Upper lobe of left lung (tissue), 6 donors: ENCODE data around the gene RFT1. TPM values are rescaled to one million over a fixed set of nuclear protein-coding genes. Genes with fewer than 3 reads are reported as not detected.

Source experiments
- ATAC-seq, 2 donors: fragments of 200-7000 bp; cut with Tn5 transposase; one replicate each; pipeline ENCODE4 v1.9.1; 2022; ENCODE audit warnings: mild to moderate bottlenecking in 2 of 2, moderate library complexity in 2 of 2; ENCODE audit not compliant: low FRiP score in 2 of 2
- DNase-seq, 2 donors: peaks; one replicate each; pipeline ENCODE4 v3.0.0-alpha.2; 2019 to 2020
- H3K27ac ChIP-seq, 4 donors: fragments of 200-600 bp; sonication (generic); one replicate each; pipeline ENCODE4 v1.5.1; 2016 to 2019
- H3K27me3 ChIP-seq, 4 donors: fragments of 200-600 bp; sonication (generic); one replicate each; pipeline ENCODE4 v1.5.1; 2017 to 2019
- H3K36me3 ChIP-seq, 4 donors: fragments of 200-600 bp; sonication (generic); one replicate each; pipeline ENCODE4 v1.5.1; 2016 to 2019
- H3K4me1 ChIP-seq, 4 donors: fragments of 200-600 bp; sonication (generic); one replicate each; pipeline ENCODE4 v1.5.1; 2018 to 2019
- H3K4me3 ChIP-seq, 4 donors: fragments of 200-600 bp; sonication (generic); one replicate each; pipeline ENCODE4 v1.5.1; 2017 to 2019; ENCODE audit warnings: mild to moderate bottlenecking in 2 of 4, moderate library complexity in 1 of 4
- H3K9me3 ChIP-seq, 4 donors: fragments of 200-600 bp; sonication (generic); one replicate each; pipeline ENCODE4 v1.5.1; 2018 to 2019
- EP300 ChIP-seq, 4 donors: sonication (generic); formaldehyde crosslinking; IDR thresholded peaks; one replicate each; pipeline ENCODE4 v1.5.1; 2017; ENCODE audit warnings: antibody characterized with exemption in 4 of 4, control low read depth in 2 of 4
- POLR2A ChIP-seq, 4 donors: fragments of 450-650 bp; IDR thresholded peaks; one replicate each; pipeline ENCODE4 v1.5.1; 2016 to 2017; ENCODE audit warnings: antibody characterized with exemption in 4 of 4, mild to moderate bottlenecking in 2 of 4
- POLR2AphosphoS5 ChIP-seq, 2 donors: sonication (generic); formaldehyde crosslinking; IDR thresholded peaks; one replicate each; pipeline ENCODE4 v1.5.1; 2017; ENCODE audit warnings: antibody characterized with exemption in 2 of 2
- WGBS, 2 donors: methylation state at CpG; one replicate each; pipeline ENCODE4 v1.1.5; 2017 to 2018; 5-methylcytosine and 5-hydroxymethylcytosine counted together
- total RNA-seq, 6 donors: library from RNA; depleted of rRNA in 4 of 6; stranded (reverse); fragments of >200 nt in 4 of 6; gene quantifications; one replicate each; pipeline versions ENCODE4 v1.1.0 to v1.2.1, GENCODE V29; 2016 to 2021
- TF ChIP-seq, protein P1 (sequence below), 6 experiments: fragments of 450-650 bp in 4 of 6; fragments of 200-600 bp in 2 of 6; sonication (generic) in 2 of 6; IDR thresholded peaks; one replicate each; pipeline ENCODE4 v1.5.1; 2016 to 2019; ENCODE audit warnings: antibody characterized with exemption in 6 of 6
- donor health status: DM: no; HTN: no; CAD: no; lungs with moderate emphysema.
- donor health status: DM: no; HTN: yes; CAD: no; lungs with severe emphysema.

Gene RFT1
- total RNA-seq, 6 donors from 2014 or later: 5.1 to 19.9 (median 12.8) TPM

DNA sequence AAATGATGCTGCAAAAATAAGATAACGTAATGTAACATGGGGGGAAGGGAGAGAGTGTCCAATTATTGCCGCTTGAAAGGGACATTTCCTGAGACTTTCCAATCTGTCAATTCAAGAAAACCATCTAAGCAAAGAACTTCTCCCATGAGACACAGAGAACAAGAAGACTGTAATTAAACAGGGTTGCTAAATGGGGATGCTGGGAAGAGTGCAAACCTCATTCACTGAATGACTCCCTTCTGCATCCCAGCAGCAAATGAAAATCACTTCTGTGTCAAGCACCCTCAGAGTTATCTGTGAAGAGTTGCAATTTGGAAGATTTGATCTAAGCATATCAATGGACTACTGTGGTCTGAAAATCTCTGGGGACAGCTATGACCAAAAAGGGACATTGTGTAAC is 3.6 kb downstream of the RFT1 start:
- WGBS, 2 donors: 89 to 98% methylated on average over 2 of the region's 2 CpGs
- Histone ChIP-seq H3K27ac (no peak overlapping the region), H3K4me1 (peaks cover 15 to 29% (median 21%) of the 10 kb centered on the region in 4 donors), H3K9me3 (no peaks in the 10 kb centered on the region), H3K27me3 (no peaks in the 10 kb centered on the region), H3K4me3 (no peak overlapping the region), H3K36me3 (peaks cover 15 to 46% (median 36%) of the 10 kb centered on the region in 4 donors)
- TF ChIP-seq POLR2A (IDR thresholded peaks at IDR 0.05): no peak
- TF ChIP-seq, protein P1, sequence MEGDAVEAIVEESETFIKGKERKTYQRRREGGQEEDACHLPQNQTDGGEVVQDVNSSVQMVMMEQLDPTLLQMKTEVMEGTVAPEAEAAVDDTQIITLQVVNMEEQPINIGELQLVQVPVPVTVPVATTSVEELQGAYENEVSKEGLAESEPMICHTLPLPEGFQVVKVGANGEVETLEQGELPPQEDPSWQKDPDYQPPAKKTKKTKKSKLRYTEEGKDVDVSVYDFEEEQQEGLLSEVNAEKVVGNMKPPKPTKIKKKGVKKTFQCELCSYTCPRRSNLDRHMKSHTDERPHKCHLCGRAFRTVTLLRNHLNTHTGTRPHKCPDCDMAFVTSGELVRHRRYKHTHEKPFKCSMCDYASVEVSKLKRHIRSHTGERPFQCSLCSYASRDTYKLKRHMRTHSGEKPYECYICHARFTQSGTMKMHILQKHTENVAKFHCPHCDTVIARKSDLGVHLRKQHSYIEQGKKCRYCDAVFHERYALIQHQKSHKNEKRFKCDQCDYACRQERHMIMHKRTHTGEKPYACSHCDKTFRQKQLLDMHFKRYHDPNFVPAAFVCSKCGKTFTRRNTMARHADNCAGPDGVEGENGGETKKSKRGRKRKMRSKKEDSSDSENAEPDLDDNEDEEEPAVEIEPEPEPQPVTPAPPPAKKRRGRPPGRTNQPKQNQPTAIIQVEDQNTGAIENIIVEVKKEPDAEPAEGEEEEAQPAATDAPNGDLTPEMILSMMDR (IDR thresholded peaks at IDR 0.05): no peak
- TF ChIP-seq EP300 (IDR thresholded peaks at IDR 0.05): no peak
- TF ChIP-seq POLR2AphosphoS5 (IDR thresholded peaks at IDR 0.05): no peak
- no peak for ATAC-seq
- DNase-seq: no peak

DNA sequence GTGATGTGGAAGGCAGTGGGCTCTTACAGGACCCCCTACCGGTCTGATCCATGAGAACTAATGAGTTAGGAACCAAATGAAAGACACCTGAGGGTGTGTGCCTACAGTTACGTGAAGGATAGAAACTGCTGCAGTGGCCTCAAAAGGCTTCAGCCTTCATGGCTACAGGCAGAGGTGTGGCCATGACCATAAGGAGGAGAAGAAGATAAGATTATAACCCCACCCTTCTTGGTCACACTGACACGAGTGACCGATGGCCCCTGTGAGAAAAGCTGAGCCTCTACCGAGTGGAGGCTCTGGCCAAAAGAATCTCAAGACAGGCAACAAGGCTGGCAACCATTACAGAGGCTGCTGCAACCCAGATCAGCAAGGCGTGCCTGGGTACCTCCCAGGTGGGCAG is 6.3 kb downstream of the RFT1 start:
- Histone ChIP-seq H3K27ac (peak overlapping the region in 1 of 4 donors; percentile 41), H3K9me3 (no peaks in the 10 kb centered on the region), H3K4me3 (no peak overlapping the region), H3K36me3 (peaks cover 26 to 68% (median 62%) of the 10 kb centered on the region in 4 donors), H3K27me3 (no peaks in the 10 kb centered on the region), H3K4me1 (peaks cover under 1 to 6% (median 2%) of the 10 kb centered on the region in 4 donors)
- ATAC-seq (peak in 1 of 2 donors; percentile 22), DNase-seq (no peak)
- 92 to 95% methylated on average over 6 of the region's 6 CpGs for WGBS, 2 donors
- TF ChIP-seq EP300 (IDR thresholded peaks at IDR 0.05) (no peak), POLR2A (IDR thresholded peaks at IDR 0.05) (no peak), POLR2AphosphoS5 (IDR thresholded peaks at IDR 0.05) (no peak)
- TF ChIP-seq, protein P1 (IDR thresholded peaks at IDR 0.05): no peak

DNA sequence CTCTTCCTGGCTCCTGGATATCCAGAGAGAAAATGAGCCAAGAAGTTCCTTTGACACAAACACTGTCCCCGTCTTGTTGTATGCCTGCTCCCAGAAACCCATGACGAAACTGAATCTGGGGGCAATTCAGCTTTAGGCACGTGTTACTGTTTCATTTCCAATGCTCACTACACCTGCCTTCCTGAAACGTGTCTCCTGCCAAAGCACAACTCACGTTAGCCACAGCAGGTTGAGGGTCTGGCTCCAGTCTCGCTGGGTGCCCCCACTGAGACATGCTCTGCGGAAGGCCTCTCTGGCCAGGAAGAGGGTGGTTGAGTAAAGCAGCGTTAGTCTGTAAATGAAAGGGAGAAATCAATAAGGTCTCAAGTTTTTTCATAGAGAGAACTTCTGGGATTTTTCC is 6.7 kb downstream of the RFT1 start:
- no peak overlapping the region for H3K4me3 ChIP-seq
- ATAC-seq (no peak), DNase-seq (no peak)
- H3K27ac ChIP-seq: peak overlapping the region in 1 of 4 donors; percentile 41
- 81 to 85% methylated on average over 8 of the region's 8 CpGs for WGBS, 2 donors
- peaks cover 26 to 73% (median 67%) of the 10 kb centered on the region in 4 donors for H3K36me3 ChIP-seq
- no peaks in the 10 kb centered on the region for H3K27me3 ChIP-seq
- H3K4me1 ChIP-seq: peaks cover 0 to 2% (median 0%) of the 10 kb centered on the region in 4 donors
- TF ChIP-seq POLR2A (IDR thresholded peaks at IDR 0.05): no peak
- TF ChIP-seq POLR2AphosphoS5 (IDR thresholded peaks at IDR 0.05): no peak
- no peak for TF ChIP-seq EP300 (IDR thresholded peaks at IDR 0.05)
- TF ChIP-seq, protein P1 (IDR thresholded peaks at IDR 0.05): no peak
- no peaks in the 10 kb centered on the region for H3K9me3 ChIP-seq

DNA sequence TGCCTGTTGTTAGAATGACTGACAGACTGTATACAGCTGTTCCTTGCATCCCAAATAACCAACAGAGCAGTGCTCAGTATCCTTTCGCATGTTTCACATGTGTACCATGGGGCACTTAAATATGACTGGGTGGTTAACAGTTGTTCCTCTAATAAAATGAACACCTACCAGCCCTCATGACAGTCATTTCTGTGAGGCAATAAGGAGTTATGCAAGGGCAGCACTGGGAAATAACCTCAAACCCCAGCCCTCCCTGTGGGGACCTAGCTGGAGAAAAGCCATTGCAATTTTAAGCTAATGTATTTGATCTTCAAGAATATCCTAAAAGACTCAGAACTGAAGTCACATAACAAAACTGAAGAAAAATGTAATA is 7.3 kb downstream of the RFT1 start:
- DNase-seq (peak in 1 of 2 donors; percentile 54), ATAC-seq (peak in 1 of 2 donors; percentile 39)
- peaks cover 26 to 79% (median 70%) of the 10 kb centered on the region in 4 donors for H3K36me3 ChIP-seq
- H3K27me3 ChIP-seq: no peaks in the 10 kb centered on the region
- peak overlapping the region in 1 of 4 donors; percentile 60 for H3K27ac ChIP-seq
- TF ChIP-seq, protein P1 (IDR thresholded peaks at IDR 0.05): no peak
- peak in 1 of 2 donors; percentile 28 for TF ChIP-seq POLR2AphosphoS5 (IDR thresholded peaks at IDR 0.05)
- H3K9me3 ChIP-seq: no peaks in the 10 kb centered on the region
- 65 to 89% methylated on average over 1 of the region's 1 CpG for WGBS, 2 donors
- H3K4me3 ChIP-seq: no peak overlapping the region
- no peaks in the 10 kb centered on the region for H3K4me1 ChIP-seq

DNA sequence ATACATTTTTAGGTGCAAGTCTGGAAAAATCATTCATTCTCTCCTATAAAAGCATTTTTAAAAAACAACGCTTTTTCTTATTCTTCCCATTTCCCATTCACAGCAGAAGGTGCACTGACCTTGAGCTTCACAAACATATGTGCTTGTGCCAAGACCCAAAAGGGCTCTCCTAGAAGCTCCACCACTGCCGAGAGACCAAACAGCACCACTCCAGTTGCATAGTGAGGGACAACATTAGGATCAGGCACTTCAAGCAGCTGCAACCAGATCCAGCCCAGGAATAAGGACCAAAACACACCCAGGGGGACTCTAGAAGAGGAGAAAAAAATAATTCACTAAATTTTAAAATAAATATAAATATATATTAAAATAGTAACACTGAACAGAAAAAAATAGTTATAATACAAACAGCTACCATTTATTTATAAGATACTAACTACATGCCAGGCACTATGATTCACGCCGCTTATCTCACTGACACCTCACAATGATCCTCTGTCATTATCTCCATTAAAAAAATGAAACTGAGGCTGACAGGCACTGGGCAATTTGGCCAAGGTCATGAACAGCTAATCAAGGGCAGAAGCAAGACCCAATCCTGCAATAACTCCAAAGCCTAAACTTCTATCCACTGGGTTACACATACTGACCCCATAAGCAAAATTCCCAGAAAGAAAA is 7.8 kb downstream of the RFT1 start:
- no peak for ATAC-seq
- H3K27me3 ChIP-seq: no peaks in the 10 kb centered on the region
- no peak for TF ChIP-seq EP300 (IDR thresholded peaks at IDR 0.05)
- TF ChIP-seq, protein P1 (IDR thresholded peaks at IDR 0.05): no peak
- no peak for TF ChIP-seq POLR2A (IDR thresholded peaks at IDR 0.05)
- TF ChIP-seq POLR2AphosphoS5 (IDR thresholded peaks at IDR 0.05): no peak
- no peak for DNase-seq
- WGBS, 2 donors: 89 to 93% methylated on average over 4 of the region's 4 CpGs
- peaks cover 26 to 83% (median 73%) of the 10 kb centered on the region in 4 donors for H3K36me3 ChIP-seq
- no peaks in the 10 kb centered on the region for H3K4me1 ChIP-seq
- peak overlapping the region in 1 of 4 donors; percentile 60 for H3K27ac ChIP-seq
- no peak overlapping the region for H3K4me3 ChIP-seq
- H3K9me3 ChIP-seq: no peaks in the 10 kb centered on the region
